Stimulated activated CD4-positive, alpha-beta T cell treated with anti-CD3 and anti-CD28 coated beads, Interleukin-1b, Interleukin-23, amount 100 ng/mL, for 1 hour (primary cell): ENCODE measurements around the gene UST.
"Not testable (repeated sequence)": the region's sequence is repeated elsewhere in the genome, so short reads cannot be mapped to it uniquely, and the experiment has no call there.

Experiments used
- DNase-seq, 2 donors: peaks; one replicate each; pipeline ENCODE4 v3.0.0-alpha.2; 2020; ENCODE audit warnings: low read depth in 2 of 2

UST gene

GRCh38 chr6:149035766-149036165 lies 288.9 kb downstream of the UST start:
- DNase-seq = no peak

- no peak for DNase-seq
These were observed 290.3 kb downstream of the UST start for GRCh38 chr6:149037051-149037671.

- not testable (repeated sequence) for DNase-seq
These were observed 292.2 kb downstream of the UST start for GRCh38 chr6:149039025-149039424.

GRCh38 chr6:149041953-149042352 lies 295.1 kb downstream of the UST start:
- no peak for DNase-seq

- no peak for DNase-seq
These were observed 296.8 kb downstream of the UST start for GRCh38 chr6:149043476-149044130.

- no peak for DNase-seq
These were observed 297.7 kb downstream of the UST start for GRCh38 chr6:149044528-149044927.

- DNase-seq = no peak
These were observed 298.6 kb downstream of the UST start for GRCh38 chr6:149045404-149045803.

GRCh38 chr6:149046164-149046821 lies 299.5 kb downstream of the UST start:
- no peak for DNase-seq

- DNase-seq = no peak
These were observed 300.0 kb downstream of the UST start for GRCh38 chr6:149046822-149047246.

GRCh38 chr6:149049230-149049629 lies 302.4 kb downstream of the UST start:
- DNase-seq = no peak

GRCh38 chr6:149050160-149050559 lies 303.3 kb downstream of the UST start:
- no peak for DNase-seq

GRCh38 chr6:149052350-149053106 lies 305.7 kb downstream of the UST start:
- no peak for DNase-seq

GRCh38 chr6:149053848-149054558 lies 307.2 kb downstream of the UST start:
- no peak for DNase-seq

- no peak for DNase-seq
These were observed 307.8 kb downstream of the UST start for GRCh38 chr6:149054559-149055194.

- DNase-seq = no peak
These were observed 308.5 kb downstream of the UST start for GRCh38 chr6:149055195-149055899.

- DNase-seq = no peak
These were observed 310.1 kb downstream of the UST start for GRCh38 chr6:149056777-149057463.

- no peak for DNase-seq
These were observed 310.6 kb downstream of the UST start for GRCh38 chr6:149057464-149057840.

GRCh38 chr6:149059557-149059956 lies 312.7 kb downstream of the UST start:
- DNase-seq = no peak

GRCh38 chr6:149060300-149060984 lies 313.6 kb downstream of the UST start:
- DNase-seq = no peak
